Myocyte (in vitro differentiated cells): Measurements from ENCODE around the gene ZBTB8A. TPM values are rescaled to one million over a fixed set of nuclear protein-coding genes. Genes with fewer than 3 reads are reported as not detected.

ENCODE experiments used
- DNase-seq: peaks from one replicate; pipeline ENCODE4 v3.0.0-alpha.2; 2012; ENCODE audit warnings: low read depth
- total RNA-seq: library from RNA; depleted of rRNA; stranded (reverse); fragments of >200 nt; gene quantifications from 2 replicates; pipeline ENCODE4 v1.2.3, GENCODE V29; 2014

The ZBTB8A gene
- total RNA-seq, 1 donor from 2014 or later = 3.7 TPM

DNA sequence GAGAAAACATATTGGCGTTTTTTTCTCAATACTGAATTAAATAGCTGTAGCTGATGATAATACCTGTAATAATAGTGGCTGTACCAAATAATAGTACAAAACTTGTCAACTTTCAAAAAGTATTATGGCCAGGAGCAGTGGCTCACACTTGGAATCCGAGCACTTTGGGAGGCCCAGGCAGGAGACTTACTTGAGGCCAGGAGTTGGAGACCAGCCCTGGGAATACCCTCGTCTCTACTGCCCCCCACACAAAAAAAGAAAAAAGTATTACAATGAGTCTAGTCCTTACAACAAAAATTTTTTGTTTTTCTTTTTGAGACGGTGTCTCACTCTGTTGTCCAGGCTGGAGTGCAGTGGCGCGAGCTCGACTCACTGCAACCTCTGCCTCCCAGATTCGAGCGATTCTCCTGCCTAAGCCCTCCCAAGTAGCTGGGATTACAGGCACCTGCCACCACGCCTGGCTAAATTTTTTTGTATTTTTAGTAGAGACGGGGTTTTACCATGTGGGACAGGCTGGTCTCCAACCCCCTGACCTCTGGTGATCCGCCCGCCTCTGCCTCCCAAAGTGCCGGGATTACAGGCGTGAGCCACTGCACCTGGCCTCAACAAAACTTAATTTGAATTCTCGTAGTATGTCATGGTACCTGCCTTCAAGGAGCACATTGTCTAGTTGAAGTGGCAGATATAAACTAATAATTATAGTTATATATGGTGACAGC, 113.2 kb downstream of the ZBTB8A start:
- DNase-seq = no peak

Other genes starting within 250 kb of the ZBTB8A start
- gene HDAC1, start 247.3 kb upstream of the ZBTB8A start, total RNA-seq = 21.0 and 21.4 TPM in 2 replicates
- 65.5 and 94.0 TPM in 2 replicates for gene MARCKSL1, start 203.2 kb upstream of the ZBTB8A start, total RNA-seq
- gene FAM229A, start 176.9 kb upstream of the ZBTB8A start, total RNA-seq = 4.4 and 5.2 TPM in 2 replicates
- 0.88 and 1.0 TPM in 2 replicates for gene TSSK3, start 176.9 kb upstream of the ZBTB8A start, total RNA-seq
- 62.8 and 63.2 TPM in 2 replicates for gene BSDC1, start 145.0 kb upstream of the ZBTB8A start, total RNA-seq
- 0.03 and 0.16 TPM in 2 replicates for gene ZBTB8B, start 74.4 kb upstream of the ZBTB8A start, total RNA-seq
- gene ZBTB8OS, start 111.1 kb downstream of the ZBTB8A start, total RNA-seq = 42.9 and 44.4 TPM in 2 replicates
- gene RBBP4, start 111.8 kb downstream of the ZBTB8A start, total RNA-seq = 161 and 193 TPM in 2 replicates
- gene SYNC, start 163.3 kb downstream of the ZBTB8A start, total RNA-seq = 131 and 152 TPM in 2 replicates